ENCODE data around the gene CAV2.

CAV2 gene

GRCh38 chr7:116554911-116555310, 55.4 kb downstream of the CAV2 start:
- no peak overlapping the region for H3K9ac ChIP-seq
- H3K27me3 ChIP-seq (ENCODE audit: control insufficient read depth, insufficient read depth, low read length) = no peaks in the 10 kb centered on the region
- no peak overlapping the region for H2AFZ ChIP-seq
- no peak overlapping the region for H3K4me3 ChIP-seq (ENCODE audit: low read depth, low read length)
- H3K9me3 ChIP-seq (ENCODE audit: control insufficient read depth, low read length) = no peaks in the 10 kb centered on the region
- H3K36me3 ChIP-seq (ENCODE audit: control insufficient read depth, insufficient read depth, low read length) = no peaks in the 10 kb centered on the region
- H3K79me2 ChIP-seq = no peaks in the 10 kb centered on the region
- H3K4me2 ChIP-seq (ENCODE audit: low read length) = no peak overlapping the region
- no peak for TF ChIP-seq CTCF (IDR thresholded peaks at IDR 0.05)
- H3K4me1 ChIP-seq = no peaks in the 10 kb centered on the region
- no peak overlapping the region for H3K27ac ChIP-seq

GRCh38 chr7:116557066-116557585, 57.6 kb downstream of the CAV2 start:
- no peaks in the 10 kb centered on the region for H3K27me3 ChIP-seq (ENCODE audit: control insufficient read depth, insufficient read depth, low read length)
- H3K4me1 ChIP-seq = no peaks in the 10 kb centered on the region
- no peak for TF ChIP-seq CTCF (IDR thresholded peaks at IDR 0.05)
- H3K36me3 ChIP-seq (ENCODE audit: control insufficient read depth, insufficient read depth, low read length) = no peaks in the 10 kb centered on the region
- no peak overlapping the region for H3K4me3 ChIP-seq (ENCODE audit: low read depth, low read length)
- no peak overlapping the region for H3K9ac ChIP-seq
- no peaks in the 10 kb centered on the region for H3K79me2 ChIP-seq
- no peaks in the 10 kb centered on the region for H3K9me3 ChIP-seq (ENCODE audit: control insufficient read depth, low read length)
- H3K27ac ChIP-seq = no peak overlapping the region
- H2AFZ ChIP-seq = no peak overlapping the region
- H3K4me2 ChIP-seq (ENCODE audit: low read length) = no peak overlapping the region

- H2AFZ ChIP-seq = no peak overlapping the region
- TF ChIP-seq CTCF (IDR thresholded peaks at IDR 0.05) = no peak
- H3K27ac ChIP-seq = no peak overlapping the region
- H3K79me2 ChIP-seq = no peaks in the 10 kb centered on the region
- H3K27me3 ChIP-seq (ENCODE audit: control insufficient read depth, insufficient read depth, low read length) = no peaks in the 10 kb centered on the region
- H3K4me1 ChIP-seq = no peaks in the 10 kb centered on the region
- H3K4me2 ChIP-seq (ENCODE audit: low read length) = no peak overlapping the region
- H3K9me3 ChIP-seq (ENCODE audit: control insufficient read depth, low read length) = no peaks in the 10 kb centered on the region
- H3K36me3 ChIP-seq (ENCODE audit: control insufficient read depth, insufficient read depth, low read length) = no peaks in the 10 kb centered on the region
- no peak overlapping the region for H3K4me3 ChIP-seq (ENCODE audit: low read depth, low read length)
- H3K9ac ChIP-seq = no peak overlapping the region
Measured at GRCh38 chr7:116557901-116558300, 58.4 kb downstream of the CAV2 start.

Data from parathyroid adenoma (tissue), 2 donors.